Measurements from ENCODE around the gene LRP1-AS.

Gene LRP1-AS

GRCh38 chr12:57188090-57188425 lies 40.6 kb upstream of the LRP1-AS start:
- no peak for DNase-seq (ENCODE audit: low read depth)
- no peak overlapping the region for H3K4me3 ChIP-seq (ENCODE audit: low read depth, low read length)
- TF ChIP-seq MYC (IDR thresholded peaks at IDR 0.05; ENCODE audit: low read depth, low read length) (no peak), CTCF (IDR thresholded peaks at IDR 0.05; ENCODE audit: low read depth, low read length) (no peak), POLR2A (IDR thresholded peaks at IDR 0.05; ENCODE audit: extremely low read depth, insufficient read length) (no peak), MAX (IDR thresholded peaks at IDR 0.05; ENCODE audit: low read depth, low read length) (no peak)

GRCh38 chr12:57187222-57188089 lies 40.0 kb upstream of the LRP1-AS start:
- DNase-seq (ENCODE audit: low read depth) = no peak
- no peak overlapping the region for H3K4me3 ChIP-seq (ENCODE audit: low read depth, low read length)
- TF ChIP-seq MYC (IDR thresholded peaks at IDR 0.05; ENCODE audit: low read depth, low read length) (no peak), POLR2A (IDR thresholded peaks at IDR 0.05; ENCODE audit: extremely low read depth, insufficient read length) (no peak)

GRCh38 chr12:57185906-57186508 lies 38.6 kb upstream of the LRP1-AS start:
- no peak overlapping the region for H3K4me3 ChIP-seq (ENCODE audit: low read depth, low read length)
- DNase-seq (ENCODE audit: low read depth) = no peak
- TF ChIP-seq CTCF (IDR thresholded peaks at IDR 0.05; ENCODE audit: low read depth, low read length) = no peak
- no peak for TF ChIP-seq MAX (IDR thresholded peaks at IDR 0.05; ENCODE audit: low read depth, low read length)
- no peak for TF ChIP-seq POLR2A (IDR thresholded peaks at IDR 0.05; ENCODE audit: extremely low read depth, insufficient read length)
- no peak for TF ChIP-seq MYC (IDR thresholded peaks at IDR 0.05; ENCODE audit: low read depth, low read length)

GRCh38 chr12:57185403-57185802 lies 38.0 kb upstream of the LRP1-AS start:
- no peak overlapping the region for H3K4me3 ChIP-seq (ENCODE audit: low read depth, low read length)
- no peak for DNase-seq (ENCODE audit: low read depth)
- no peak for TF ChIP-seq POLR2A (IDR thresholded peaks at IDR 0.05; ENCODE audit: extremely low read depth, insufficient read length)
- TF ChIP-seq MAX (IDR thresholded peaks at IDR 0.05; ENCODE audit: low read depth, low read length) = no peak
- no peak for TF ChIP-seq MYC (IDR thresholded peaks at IDR 0.05; ENCODE audit: low read depth, low read length)
- TF ChIP-seq CTCF (IDR thresholded peaks at IDR 0.05; ENCODE audit: low read depth, low read length) = no peak

GRCh38 chr12:57183939-57184725 lies 36.7 kb upstream of the LRP1-AS start:
- DNase-seq (ENCODE audit: low read depth) = no peak
- H3K4me3 ChIP-seq (ENCODE audit: low read depth, low read length) = no peak overlapping the region
- TF ChIP-seq POLR2A (IDR thresholded peaks at IDR 0.05; ENCODE audit: extremely low read depth, insufficient read length) = no peak
- TF ChIP-seq MAX (IDR thresholded peaks at IDR 0.05; ENCODE audit: low read depth, low read length) = no peak
- TF ChIP-seq CTCF (IDR thresholded peaks at IDR 0.05; ENCODE audit: low read depth, low read length) = no peak
- TF ChIP-seq MYC (IDR thresholded peaks at IDR 0.05; ENCODE audit: low read depth, low read length) = no peak
